ENCODE data around the gene COQ6.

COQ6 gene

GRCh38 chr14:73924337-73924736 is 25.8 kb upstream of the COQ6 start:
- no peak for DNase-seq
- Histone ChIP-seq H3K27me3 (no peaks in the 10 kb centered on the region), H3K9me3 (no peaks in the 10 kb centered on the region), H3K4me1 (no peaks in the 10 kb centered on the region), H3K4me3 (ENCODE audit: low read depth, low read length) (no peak overlapping the region), H3K36me3 (peaks cover 68% of the 10 kb centered on the region)
- TF ChIP-seq CTCF (IDR thresholded peaks at IDR 0.05; ENCODE audit: low read depth, low read length), result no peak

- TF ChIP-seq CTCF (IDR thresholded peaks at IDR 0.05; ENCODE audit: low read depth, low read length), result peak; percentile 42
- H3K36me3 ChIP-seq, result peaks cover 35% of the 10 kb centered on the region
- no peaks in the 10 kb centered on the region for H3K27me3 ChIP-seq
- DNase-seq, result no peak
- no peaks in the 10 kb centered on the region for H3K9me3 ChIP-seq
- H3K4me3 ChIP-seq (ENCODE audit: low read depth, low read length), result no peak overlapping the region
- H3K4me1 ChIP-seq, result no peaks in the 10 kb centered on the region
Observed at GRCh38 chr14:73935666-73936065, 14.4 kb upstream of the COQ6 start.

- Histone ChIP-seq H3K36me3 (peaks cover 27% of the 10 kb centered on the region), H3K27me3 (no peaks in the 10 kb centered on the region), H3K4me1 (no peaks in the 10 kb centered on the region), H3K9me3 (no peaks in the 10 kb centered on the region), H3K4me3 (ENCODE audit: low read depth, low read length) (no peak overlapping the region)
- TF ChIP-seq CTCF (IDR thresholded peaks at IDR 0.05; ENCODE audit: low read depth, low read length), result no peak
- no peak for DNase-seq
Observed at GRCh38 chr14:73936548-73936947, 13.6 kb upstream of the COQ6 start.

- Histone ChIP-seq H3K9me3 (no peaks in the 10 kb centered on the region), H3K4me1 (no peaks in the 10 kb centered on the region), H3K36me3 (peaks cover 22% of the 10 kb centered on the region), H3K4me3 (ENCODE audit: low read depth, low read length) (no peak overlapping the region), H3K27me3 (no peaks in the 10 kb centered on the region)
- no peak for TF ChIP-seq CTCF (IDR thresholded peaks at IDR 0.05; ENCODE audit: low read depth, low read length)
- DNase-seq, result no peak
Observed at GRCh38 chr14:73937012-73937411, 13.1 kb upstream of the COQ6 start.

GRCh38 chr14:73942180-73942579 is 7.9 kb upstream of the COQ6 start:
- Histone ChIP-seq H3K27me3 (no peaks in the 10 kb centered on the region), H3K4me1 (no peaks in the 10 kb centered on the region), H3K4me3 (ENCODE audit: low read depth, low read length) (no peak overlapping the region), H3K9me3 (no peaks in the 10 kb centered on the region), H3K36me3 (no peaks in the 10 kb centered on the region; the same call in 1 of the 2 replicates)
- DNase-seq, result no peak
- TF ChIP-seq CTCF (IDR thresholded peaks at IDR 0.05; ENCODE audit: low read depth, low read length), result no peak

- Histone ChIP-seq H3K4me1 (no peaks in the 10 kb centered on the region), H3K36me3 (no peaks in the 10 kb centered on the region), H3K9me3 (no peaks in the 10 kb centered on the region), H3K27me3 (no peaks in the 10 kb centered on the region), H3K4me3 (ENCODE audit: low read depth, low read length) (no peak overlapping the region)
- no peak for TF ChIP-seq CTCF (IDR thresholded peaks at IDR 0.05; ENCODE audit: low read depth, low read length)
- DNase-seq, result no peak
Observed at GRCh38 chr14:73943083-73943482, 7.0 kb upstream of the COQ6 start.
